ENCODE data around the gene TNNT3. TPM values are rescaled to one million over a fixed set of nuclear protein-coding genes. Genes with fewer than 3 reads are reported as not detected.

TNNT3 gene
- polyA plus RNA-seq, 2 donors: 1.7 to 7.1 TPM

GRCh38 chr11:1933416-1934334 lies 14.2 kb downstream of the TNNT3 start:
- Histone ChIP-seq H3K27me3 (ENCODE audit: control insufficient read depth in 1 of 2, insufficient read depth in 2 of 2, low read length in 2 of 2) (no peaks in the 10 kb centered on the region), H3K27ac (ENCODE audit: low read depth in 2 of 2, low read length in 1 of 2) (no peak overlapping the region), H3K9me3 (ENCODE audit: control insufficient read depth in 2 of 2, insufficient read depth in 1 of 2, low read depth in 1 of 2, low read length in 1 of 2) (peaks cover 0 to 2% of the 10 kb centered on the region in 2 donors), H3K4me1 (ENCODE audit: control insufficient read depth in 2 of 2, insufficient read depth in 2 of 2, low read length in 1 of 2) (no peaks in the 10 kb centered on the region), H3K4me3 (ENCODE audit: low read depth in 1 of 2, low read length in 2 of 2) (no peak overlapping the region), H3K36me3 (ENCODE audit: control insufficient read depth in 2 of 2, insufficient read depth in 2 of 2, low read length in 1 of 2) (no peaks in the 10 kb centered on the region)
- WGBS, 2 donors: 85 to 86% methylated on average over 18 of the region's 18 CpGs

- H3K4me3 ChIP-seq (ENCODE audit: low read depth in 1 of 2, low read length in 2 of 2): no peak overlapping the region
- H3K9me3 ChIP-seq (ENCODE audit: control insufficient read depth in 2 of 2, insufficient read depth in 1 of 2, low read depth in 1 of 2, low read length in 1 of 2): peaks cover 0 to 2% of the 10 kb centered on the region in 2 donors
- no peaks in the 10 kb centered on the region for H3K27me3 ChIP-seq (ENCODE audit: control insufficient read depth in 1 of 2, insufficient read depth in 2 of 2, low read length in 2 of 2)
- H3K27ac ChIP-seq (ENCODE audit: low read depth in 2 of 2, low read length in 1 of 2): no peak overlapping the region
- no peaks in the 10 kb centered on the region for H3K4me1 ChIP-seq (ENCODE audit: control insufficient read depth in 2 of 2, insufficient read depth in 2 of 2, low read length in 1 of 2)
- 74 to 75% methylated on average over 23 to 24 of the region's 24 CpGs for WGBS, 2 donors
- H3K36me3 ChIP-seq (ENCODE audit: control insufficient read depth in 2 of 2, insufficient read depth in 2 of 2, low read length in 1 of 2): no peaks in the 10 kb centered on the region
Observed at GRCh38 chr11:1934335-1935155, 15.0 kb downstream of the TNNT3 start.

DNA sequence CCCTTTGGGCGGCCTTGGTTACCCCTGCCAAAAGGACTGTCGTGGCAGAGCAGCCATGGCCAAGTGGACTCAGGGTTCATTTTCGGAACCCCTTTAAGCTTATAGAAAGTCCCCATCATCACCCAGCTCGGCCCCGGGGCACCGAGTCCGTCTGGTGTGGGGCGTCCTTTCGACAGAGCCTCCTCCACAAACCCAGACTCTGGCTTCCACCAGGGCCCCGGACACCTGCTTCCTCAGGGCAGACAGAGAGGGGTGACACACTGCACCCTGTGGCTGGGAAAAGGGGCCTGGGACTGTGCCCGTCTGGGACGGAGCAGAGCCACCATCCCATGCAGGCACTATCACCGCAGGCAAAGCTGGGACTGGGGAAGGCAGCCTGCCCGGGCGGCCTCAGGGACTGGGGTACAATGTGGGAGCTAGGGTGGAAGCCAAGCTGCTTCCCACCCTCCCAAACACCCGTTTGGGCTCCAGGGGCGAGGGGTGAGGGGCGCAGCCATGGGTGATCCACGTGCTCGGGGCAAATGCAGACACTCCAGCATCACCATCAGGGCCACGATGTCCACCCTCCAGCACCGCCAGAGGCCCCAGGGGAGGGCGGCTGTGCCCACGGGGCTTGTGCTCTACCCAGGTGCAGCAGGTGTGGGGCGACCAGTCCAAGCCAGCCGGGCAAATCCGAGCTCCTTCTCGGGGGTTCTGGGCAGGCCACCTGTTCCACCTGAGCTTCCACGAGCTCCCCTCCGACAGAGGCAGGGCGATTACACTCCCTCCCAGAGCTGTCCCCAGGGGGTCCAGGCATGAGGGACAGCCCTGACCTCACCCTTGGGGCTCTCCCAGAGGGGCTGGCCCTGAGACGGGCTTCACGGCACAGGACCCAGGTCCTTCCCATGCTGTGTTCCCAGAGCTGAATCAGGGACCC lies 15.9 kb downstream of the TNNT3 start:
- no peaks in the 10 kb centered on the region for H3K4me1 ChIP-seq (ENCODE audit: control insufficient read depth in 2 of 2, insufficient read depth in 2 of 2, low read length in 1 of 2)
- H3K9me3 ChIP-seq (ENCODE audit: control insufficient read depth in 2 of 2, insufficient read depth in 1 of 2, low read depth in 1 of 2, low read length in 1 of 2): peaks cover 2% of the 10 kb centered on the region in 2 donors
- WGBS, 2 donors: 78 to 84% methylated on average over 33 of the region's 33 CpGs
- H3K27me3 ChIP-seq (ENCODE audit: control insufficient read depth in 1 of 2, insufficient read depth in 2 of 2, low read length in 2 of 2): no peaks in the 10 kb centered on the region
- H3K4me3 ChIP-seq (ENCODE audit: low read depth in 1 of 2, low read length in 2 of 2): no peak overlapping the region
- no peak overlapping the region for H3K27ac ChIP-seq (ENCODE audit: low read depth in 2 of 2, low read length in 1 of 2)
- H3K36me3 ChIP-seq (ENCODE audit: control insufficient read depth in 2 of 2, insufficient read depth in 2 of 2, low read length in 1 of 2): no peaks in the 10 kb centered on the region

- Histone ChIP-seq H3K4me1 (ENCODE audit: control insufficient read depth in 2 of 2, insufficient read depth in 2 of 2, low read length in 1 of 2) (no peaks in the 10 kb centered on the region), H3K27me3 (ENCODE audit: control insufficient read depth in 1 of 2, insufficient read depth in 2 of 2, low read length in 2 of 2) (no peaks in the 10 kb centered on the region), H3K4me3 (ENCODE audit: low read depth in 1 of 2, low read length in 2 of 2) (no peak overlapping the region), H3K27ac (ENCODE audit: low read depth in 2 of 2, low read length in 1 of 2) (no peak overlapping the region), H3K36me3 (ENCODE audit: control insufficient read depth in 2 of 2, insufficient read depth in 2 of 2, low read length in 1 of 2) (no peaks in the 10 kb centered on the region), H3K9me3 (ENCODE audit: control insufficient read depth in 2 of 2, insufficient read depth in 1 of 2, low read depth in 1 of 2, low read length in 1 of 2) (peaks cover 2% of the 10 kb centered on the region in 2 donors)
- WGBS, 2 donors: 84 to 89% methylated on average over 31 to 34 of the region's 34 CpGs
Observed at GRCh38 chr11:1936072-1936780, 16.7 kb downstream of the TNNT3 start.

GRCh38 chr11:1936781-1937615 lies 17.5 kb downstream of the TNNT3 start:
- WGBS, 2 donors: 79 to 82% methylated on average over 32 to 34 of the region's 34 CpGs

GRCh38 chr11:1937616-1938342 lies 18.3 kb downstream of the TNNT3 start:
- H3K9me3 ChIP-seq (ENCODE audit: control insufficient read depth in 2 of 2, insufficient read depth in 1 of 2, low read depth in 1 of 2, low read length in 1 of 2): peaks cover 2% of the 10 kb centered on the region in 2 donors
- H3K4me1 ChIP-seq (ENCODE audit: control insufficient read depth in 2 of 2, insufficient read depth in 2 of 2, low read length in 1 of 2): no peaks in the 10 kb centered on the region
- H3K4me3 ChIP-seq (ENCODE audit: low read depth in 1 of 2, low read length in 2 of 2): no peak overlapping the region
- no peaks in the 10 kb centered on the region for H3K27me3 ChIP-seq (ENCODE audit: control insufficient read depth in 1 of 2, insufficient read depth in 2 of 2, low read length in 2 of 2)
- no peak overlapping the region for H3K27ac ChIP-seq (ENCODE audit: low read depth in 2 of 2, low read length in 1 of 2)
- 79 to 86% methylated on average over 33 to 35 of the region's 35 CpGs for WGBS, 2 donors
- H3K36me3 ChIP-seq (ENCODE audit: control insufficient read depth in 2 of 2, insufficient read depth in 2 of 2, low read length in 1 of 2): no peaks in the 10 kb centered on the region

More at GRCh38 chr11:1936781-1937615, 17.5 kb downstream of the TNNT3 start:
- H3K4me1 ChIP-seq (ENCODE audit: control insufficient read depth in 2 of 2, insufficient read depth in 2 of 2, low read length in 1 of 2): no peaks in the 10 kb centered on the region
- H3K36me3 ChIP-seq (ENCODE audit: control insufficient read depth in 2 of 2, insufficient read depth in 2 of 2, low read length in 1 of 2): no peaks in the 10 kb centered on the region
- H3K9me3 ChIP-seq (ENCODE audit: control insufficient read depth in 2 of 2, insufficient read depth in 1 of 2, low read depth in 1 of 2, low read length in 1 of 2): peaks cover 2% of the 10 kb centered on the region in 2 donors
- no peak overlapping the region for H3K4me3 ChIP-seq (ENCODE audit: low read depth in 1 of 2, low read length in 2 of 2)
- no peak overlapping the region for H3K27ac ChIP-seq (ENCODE audit: low read depth in 2 of 2, low read length in 1 of 2)
- no peaks in the 10 kb centered on the region for H3K27me3 ChIP-seq (ENCODE audit: control insufficient read depth in 1 of 2, insufficient read depth in 2 of 2, low read length in 2 of 2)

DNA sequence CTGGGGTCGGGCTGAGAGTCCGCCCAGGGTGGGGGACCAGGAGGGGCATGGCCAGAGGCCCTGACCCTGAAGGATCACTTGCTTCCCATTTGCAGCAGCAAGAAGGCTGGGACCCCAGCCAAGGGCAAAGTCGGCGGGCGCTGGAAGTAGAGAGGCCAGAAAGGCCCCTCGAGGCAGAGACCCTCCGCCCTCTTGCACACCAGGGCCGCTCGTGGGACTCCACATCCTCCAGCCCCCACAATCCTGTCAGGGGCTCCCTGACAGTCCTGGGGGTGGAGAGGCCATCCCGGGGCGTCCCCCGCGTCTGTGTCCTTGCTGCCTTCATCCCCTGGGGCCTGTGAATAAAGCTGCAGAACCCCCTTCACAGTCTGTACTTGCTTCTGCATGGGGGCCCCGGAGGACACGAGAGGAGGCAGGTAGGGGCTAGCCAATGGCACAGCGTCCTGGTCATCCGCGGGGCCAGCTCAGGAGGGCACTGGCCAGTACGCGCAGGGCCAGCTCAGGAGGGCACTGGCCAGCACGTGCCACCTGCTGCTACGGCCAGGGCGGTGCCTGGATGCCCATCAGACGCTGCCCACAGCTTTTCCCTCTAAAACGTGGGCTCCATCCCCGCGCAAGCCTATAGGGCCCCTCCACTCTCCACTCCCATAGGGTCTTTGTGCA lies 19.0 kb downstream of the TNNT3 start:
- 79 to 80% methylated on average over 27 of the region's 27 CpGs for WGBS, 2 donors
- H3K27me3 ChIP-seq (ENCODE audit: control insufficient read depth in 1 of 2, insufficient read depth in 2 of 2, low read length in 2 of 2): no peaks in the 10 kb centered on the region
- peaks cover 0 to under 1% of the 10 kb centered on the region in 2 donors for H3K4me1 ChIP-seq (ENCODE audit: control insufficient read depth in 2 of 2, insufficient read depth in 2 of 2, low read length in 1 of 2)
- no peaks in the 10 kb centered on the region for H3K36me3 ChIP-seq (ENCODE audit: control insufficient read depth in 2 of 2, insufficient read depth in 2 of 2, low read length in 1 of 2)
- no peak overlapping the region for H3K4me3 ChIP-seq (ENCODE audit: low read depth in 1 of 2, low read length in 2 of 2)
- peaks cover 2% of the 10 kb centered on the region in 2 donors for H3K9me3 ChIP-seq (ENCODE audit: control insufficient read depth in 2 of 2, insufficient read depth in 1 of 2, low read depth in 1 of 2, low read length in 1 of 2)
- no peak overlapping the region for H3K27ac ChIP-seq (ENCODE audit: low read depth in 2 of 2, low read length in 1 of 2)

All from esophagus (tissue), 2 donors.